Neural progenitor cell (in vitro differentiated cells): ENCODE data around the gene MID1IP1. TPM values are rescaled to one million over a fixed set of nuclear protein-coding genes. Genes with fewer than 3 reads are reported as not detected.
A peak's percentile ranks its signal among the peaks of the same experiment; 100 is the strongest.

Experiments
- DNase-seq: peaks from one replicate; pipeline ENCODE4 v3.0.0-alpha.2; 2016; ENCODE audit warnings: low spot score
- H2AFZ ChIP-seq: fragments of 200-600 bp; sonication (generic); replicated peaks from 2 replicates; pipeline ENCODE4 v1.6.1; 2016; ENCODE audit warnings: antibody characterized with exemption
- H3F3A ChIP-seq: fragments of 200-600 bp; sonication (generic); 2 replicates; pipeline ENCODE4 v1.6.1; 2016; ENCODE audit warnings: antibody characterized with exemption, low read depth
- H3K27ac ChIP-seq: fragments of 200-600 bp; sonication (generic); 2 replicates; pipeline ENCODE4 v1.5.1; 2016; ENCODE audit warnings: mild to moderate bottlenecking
- H3K27me3 ChIP-seq: fragments of 200-600 bp; sonication (generic); 2 replicates; pipeline ENCODE4 v1.6.1; 2016; ENCODE audit warnings: mild to moderate bottlenecking, moderate library complexity
- H3K36me3 ChIP-seq: fragments of 200-600 bp; sonication (generic); 2 replicates; pipeline ENCODE4 v1.5.1; 2016
- H3K4me1 ChIP-seq: fragments of 200-600 bp; sonication (generic); 2 replicates; pipeline ENCODE4 v1.6.1; 2016; ENCODE audit warnings: mixed run types
- H3K4me2 ChIP-seq: fragments of 200-600 bp; sonication (generic); 2 replicates; pipeline ENCODE4 v1.6.1; 2016
- H3K4me3 ChIP-seq: fragments of 200-600 bp; sonication (generic); 2 replicates; pipeline ENCODE4 v1.5.1; 2016
- H3K79me2 ChIP-seq: fragments of 200-600 bp; sonication (generic); 2 replicates; pipeline ENCODE4 v1.6.1; 2016; ENCODE audit warnings: low read depth
- H3K9ac ChIP-seq: fragments of 200-600 bp; sonication (generic); 2 replicates; pipeline ENCODE4 v1.6.1; 2016
- H3K9me3 ChIP-seq: fragments of 200-600 bp; sonication (generic); 2 replicates; pipeline ENCODE4 v1.5.1; 2016; ENCODE audit warnings: low read depth
- H4K20me1 ChIP-seq: fragments of 200-600 bp; sonication (generic); 2 replicates; pipeline ENCODE4 v1.6.1; 2016; ENCODE audit warnings: low read depth
- H3K27ac Mint-ChIP-seq: 3 replicates; pipeline ENCODE4 v1.8.0; 2021; ENCODE audit warnings: mixed read lengths
- H3K27me3 Mint-ChIP-seq: 2 replicates; pipeline ENCODE4 v1.8.0; 2022; ENCODE audit warnings: low read depth, mild to moderate bottlenecking, inconsistent platforms, moderate library complexity, mixed read lengths; ENCODE audit not compliant: insufficient read depth
- H3K36me3 Mint-ChIP-seq: 3 replicates; pipeline ENCODE4 v1.8.0; 2021; ENCODE audit warnings: mixed read lengths
- H3K4me1 Mint-ChIP-seq: 3 replicates; pipeline ENCODE4 v1.8.0; 2021; ENCODE audit warnings: mixed read lengths
- H3K4me3 Mint-ChIP-seq: 3 replicates; pipeline ENCODE4 v1.8.0; 2021; ENCODE audit warnings: mild to moderate bottlenecking, moderate library complexity, mixed read lengths
- H3K9me3 Mint-ChIP-seq: 3 replicates; pipeline ENCODE4 v1.8.0; 2020; ENCODE audit warnings: mixed read lengths
- CTCF ChIP-seq: fragments of 200-600 bp; sonication (generic); IDR thresholded peaks from 2 replicates; pipeline ENCODE4 v1.5.1; 2017; ENCODE audit warnings: antibody characterized with exemption, mild to moderate bottlenecking
- EZH2 ChIP-seq: fragments of 200-600 bp; sonication (generic); IDR thresholded peaks from 2 replicates; pipeline ENCODE4 v1.6.1; 2017; ENCODE audit warnings: antibody characterized with exemption, mild to moderate bottlenecking, moderate library complexity
- EZH2phosphoT487 ChIP-seq: fragments of 200-600 bp; sonication (generic); IDR thresholded peaks from 2 replicates; pipeline ENCODE4 v1.6.1; 2017; ENCODE audit warnings: antibody characterized with exemption
- total RNA-seq: library from RNA; depleted of rRNA; stranded (reverse); fragments of >200 nt; gene quantifications from 2 replicates; pipeline ENCODE4 v1.2.3, GENCODE V29; 2015; ENCODE audit warnings: low replicate concordance

MID1IP1 gene
- total RNA-seq, 1 donor from 2014 or later: 25.2 TPM

- no peaks in the 10 kb centered on the region for H3K27me3 ChIP-seq
- no peak overlapping the region for H3K9ac ChIP-seq
- peaks cover 22% of the 10 kb centered on the region for H3F3A ChIP-seq
- H3K4me1 Mint-ChIP-seq: peaks cover 21% of the 10 kb centered on the region
- no peak for DNase-seq
- H3K4me2 ChIP-seq: peak overlapping the region; percentile 86
- H3K27me3 Mint-ChIP-seq: peaks cover 4% of the 10 kb centered on the region
- peak overlapping the region; percentile 79 for H3K27ac Mint-ChIP-seq
- H3K9me3 Mint-ChIP-seq: peaks cover 3% of the 10 kb centered on the region
- peaks cover 12% of the 10 kb centered on the region for H3K4me1 ChIP-seq
- peaks cover 52% of the 10 kb centered on the region for H3K79me2 ChIP-seq
- no peaks in the 10 kb centered on the region for H3K9me3 ChIP-seq
- H3K36me3 ChIP-seq: no peaks in the 10 kb centered on the region
- H3K4me3 ChIP-seq: peak overlapping the region; percentile 72
- H3K27ac ChIP-seq: peak overlapping the region; percentile 51
- peak overlapping the region; percentile 97 for H3K4me3 Mint-ChIP-seq
- no peaks in the 10 kb centered on the region for H3K36me3 Mint-ChIP-seq
- H2AFZ ChIP-seq: no peak overlapping the region
- H4K20me1 ChIP-seq: peaks cover 8% of the 10 kb centered on the region
- no peak for TF ChIP-seq EZH2
- no peak for TF ChIP-seq CTCF
- no peak for TF ChIP-seq EZH2phosphoT487
Measured at GRCh38 chrX:38803243-38803587, 2.0 kb downstream of the MID1IP1 start.

DNA sequence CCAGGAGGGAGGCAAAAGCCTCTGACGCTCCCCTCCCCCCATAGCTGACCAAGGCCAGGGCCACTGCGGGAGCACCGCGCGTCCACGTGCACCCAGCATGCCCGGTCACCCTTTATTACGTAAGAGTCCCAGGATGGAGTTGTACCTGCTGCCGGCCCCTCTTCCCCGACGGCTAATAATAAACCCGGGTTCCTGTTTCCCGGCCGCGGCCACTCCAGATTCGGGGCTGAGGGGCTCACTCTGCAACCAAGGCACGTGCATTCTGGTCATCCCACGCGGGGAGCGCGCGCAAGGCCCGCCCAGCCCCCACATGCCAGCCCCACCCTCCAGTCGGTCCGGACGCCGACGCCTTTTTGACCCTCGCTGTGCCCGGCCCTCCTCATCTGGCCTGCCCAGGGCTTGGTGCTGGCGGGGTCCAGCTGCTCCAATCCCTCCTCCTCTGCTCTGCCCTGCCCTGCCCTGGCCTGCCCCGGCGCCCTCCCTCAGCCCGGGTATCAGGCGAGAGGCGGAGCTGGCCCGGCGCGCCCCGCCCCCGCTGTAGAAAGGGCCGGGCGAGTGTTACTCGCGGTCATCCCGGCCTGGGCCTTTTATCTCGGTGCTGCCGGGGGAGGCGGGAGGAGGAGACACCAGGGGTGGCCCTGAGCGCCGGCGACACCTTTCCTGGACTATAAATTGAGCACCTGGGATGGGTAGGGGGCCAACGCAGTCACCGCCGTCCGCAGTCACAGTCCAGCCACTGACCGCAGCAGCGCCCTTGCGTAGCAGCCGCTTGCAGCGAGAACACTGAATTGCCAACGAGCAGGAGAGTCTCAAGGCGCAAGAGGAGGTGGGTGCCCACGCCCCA lies 2.6 kb downstream of the MID1IP1 start:
- Histone ChIP-seq H4K20me1 (peaks cover 8% of the 10 kb centered on the region), H3K9ac (no peak overlapping the region), H3K4me2 (peak overlapping the region; percentile 86), H3F3A (peaks cover 22% of the 10 kb centered on the region), H3K4me3 (peak overlapping the region; percentile 72), H3K27me3 (no peaks in the 10 kb centered on the region), H3K4me1 (peaks cover 12% of the 10 kb centered on the region), H2AFZ (no peak overlapping the region), H3K27ac (peak overlapping the region; percentile 51), H3K9me3 (no peaks in the 10 kb centered on the region), H3K36me3 (no peaks in the 10 kb centered on the region), H3K79me2 (peaks cover 52% of the 10 kb centered on the region)
- Mint-ChIP-seq H3K27me3 (peaks cover 4% of the 10 kb centered on the region), H3K27ac (peak overlapping the region; percentile 79), H3K36me3 (no peaks in the 10 kb centered on the region), H3K4me3 (peak overlapping the region; percentile 97), H3K4me1 (peaks cover 23% of the 10 kb centered on the region), H3K9me3 (peaks cover 3% of the 10 kb centered on the region)
- TF ChIP-seq EZH2 (no peak), EZH2phosphoT487 (no peak), CTCF (no peak)
- peak; percentile 89 for DNase-seq

GRCh38 chrX:38804432-38804681 lies 3.1 kb downstream of the MID1IP1 start:
- Histone ChIP-seq H3K9ac (no peak overlapping the region), H3K4me2 (peak overlapping the region; percentile 86), H3K4me3 (peak overlapping the region; percentile 72), H3K27me3 (no peaks in the 10 kb centered on the region), H4K20me1 (peaks cover 8% of the 10 kb centered on the region), H3K36me3 (no peaks in the 10 kb centered on the region), H3K27ac (no peak overlapping the region), H3F3A (peaks cover 22% of the 10 kb centered on the region), H3K79me2 (peaks cover 52% of the 10 kb centered on the region), H2AFZ (no peak overlapping the region), H3K4me1 (peaks cover 12% of the 10 kb centered on the region), H3K9me3 (no peaks in the 10 kb centered on the region)
- Mint-ChIP-seq H3K27me3 (peaks cover 4% of the 10 kb centered on the region), H3K4me3 (peak overlapping the region; percentile 97), H3K27ac (no peak overlapping the region), H3K36me3 (no peaks in the 10 kb centered on the region), H3K9me3 (peaks cover 3% of the 10 kb centered on the region), H3K4me1 (peaks cover 23% of the 10 kb centered on the region)
- TF ChIP-seq CTCF (no peak), EZH2 (no peak), EZH2phosphoT487 (no peak)
- no peak for DNase-seq
